Heart left ventricle (tissue), 16 donors: Measurements from ENCODE around the gene CRYBG2. TPM values are rescaled to one million over a fixed set of nuclear protein-coding genes. Genes with fewer than 3 reads are reported as not detected.
"Not testable (repeated sequence)": the region's sequence is repeated elsewhere in the genome, so short reads cannot be mapped to it uniquely, and the experiment has no call there.

ENCODE experiments used
- ATAC-seq, 4 donors: fragments of 200-7000 bp; cut with Tn5 transposase; one replicate each; pipeline ENCODE4 v1.9.1; 2020 to 2022; ENCODE audit warnings: moderate library complexity in 4 of 4, mild to moderate bottlenecking in 3 of 4, moderate number of reproducible peaks in 1 of 4
- DNase-seq, 5 donors: peaks; one replicate each; pipeline ENCODE4 v3.0.0-alpha.2; 2020
- H3K27ac ChIP-seq, 12 donors: fragments of 200-600 bp; sonication (generic) in 4 of 12; one replicate each; pipeline versions ENCODE4 v1.5.0 to v1.8.0; 2016 to 2022; ENCODE audit warnings: mild to moderate bottlenecking in 2 of 12
- H3K27me3 ChIP-seq, 9 donors: fragments of 200-600 bp; sonication (generic) in 2 of 9; one replicate each; pipeline versions ENCODE4 v1.5.1 to v1.8.0; 2016 to 2022; ENCODE audit warnings: mild to moderate bottlenecking in 3 of 9
- H3K36me3 ChIP-seq, 9 donors: fragments of 200-600 bp; sonication (generic) in 2 of 9; one replicate each; pipeline versions ENCODE4 v1.5.0 to v1.8.0; 2018 to 2022; ENCODE audit warnings: mild to moderate bottlenecking in 2 of 9
- H3K4me1 ChIP-seq, 12 donors: fragments of 200-600 bp; sonication (generic) in 4 of 12; one replicate each; pipeline versions ENCODE4 v1.5.0 to v1.8.0; 2016 to 2022; ENCODE audit warnings: mild to moderate bottlenecking in 3 of 12
- H3K4me3 ChIP-seq, 12 donors: fragments of 200-600 bp; sonication (generic) in 4 of 12; one replicate each; pipeline versions ENCODE4 v1.5.0 to v1.8.0; 2017 to 2022; ENCODE audit warnings: mild to moderate bottlenecking in 9 of 12, moderate library complexity in 4 of 12
- H3K9me3 ChIP-seq, 12 donors: fragments of 200-600 bp; sonication (generic) in 4 of 12; one replicate each; pipeline versions ENCODE4 v1.5.0 to v1.8.0; 2016 to 2022; ENCODE audit warnings: mild to moderate bottlenecking in 1 of 12
- POLR2A ChIP-seq, 2 donors: fragments of 450-650 bp; IDR thresholded peaks; one replicate each; pipeline ENCODE4 v1.6.1; 2017; ENCODE audit warnings: antibody characterized with exemption in 2 of 2, mild to moderate bottlenecking in 2 of 2, moderate library complexity in 2 of 2
- WGBS, 4 donors: extraction: QIAGEN DNeasy Blood & Tissue Kit in 2 of 4; methylation state at CpG; one replicate each; pipeline versions ENCODE4 v1.1.5 to v1.1.7; 2013 to 2018; 5-methylcytosine and 5-hydroxymethylcytosine counted together
- intact Hi-C, 10 donors: fragments of 100-400 bp; cut with DNase I; formaldehyde crosslinking; loops; one replicate each; pipeline versions ENCODE4 v1.11.1 to v1.14.2; 2022
- polyA plus RNA-seq, 2 donors: library from polyadenylated mRNA; stranded (reverse); fragments of 200-250 nt; gene quantifications; one replicate each; pipeline ENCODE4 v1.2.3, GENCODE V29; 2013
- total RNA-seq, 9 donors: library from RNA; depleted of rRNA in 2 of 9; stranded (reverse); fragments of >200 nt in 2 of 9; fragmentation: NEBNext Ultra II Directional in 3 of 9; extraction: Animal tissue kit (Norgen Biotek cat#: 25700) in 3 of 9; gene quantifications; one replicate each; pipeline versions ENCODE4 v1.1.0 to v1.2.4, GENCODE V29; 2016 to 2023
- TF ChIP-seq, protein P1 (sequence below), 12 donors: fragments of 200-600 bp; sonication (generic) in 4 of 12; IDR thresholded peaks; one replicate each; pipeline versions ENCODE4 v1.5.0 to v1.8.0; 2018 to 2022; ENCODE audit warnings: antibody characterized with exemption in 12 of 12, mild to moderate bottlenecking in 5 of 12
- donor health status: ischemic (EF 13 %, LVEDD 7.1; RV severe dilation, severe dysfunction).
- donor health status: healthy with polysubstance abuse.
- donor health status: DM: no; HTN: yes; CAD: no.
- donor health status: DM: no; HTN: no; CAD: no.
- donor health status: ischemic (EF 25% LVEDD 6.9; RV normal size, moderate dysfunction).
- donor health status: ischemic (EF 25% LVEDD 5.7; RV mildly dilated, moderate dysfunction).
- donor health status: healthy.
- donor health status: DM: yes; HTN: yes; CAD: no.
- donor health status: ischemic (EF 35%, LVEDD 5.7; RV mildly dilated, moderate dysfunction).
- donor health status: nonischemic (EF 11% LVEDD 7.7; RV severe dilation, severe dysfunction).
- donor health status: DM: yes; HTN: yes; CAD: no.
- donor health status: PGD.
- donor health status: ischemic (EF 29% LVEDD 5.4; RV normal size, mild dysfunction).
- donor health status: nonischemic (EF 23%, LVEDD 6.1; RV moderate dilation, normal function).

Gene CRYBG2
- total and polyA plus RNA-seq, 11 donors = 0.25 to 0.45 TPM; not detected in 9

DNA sequence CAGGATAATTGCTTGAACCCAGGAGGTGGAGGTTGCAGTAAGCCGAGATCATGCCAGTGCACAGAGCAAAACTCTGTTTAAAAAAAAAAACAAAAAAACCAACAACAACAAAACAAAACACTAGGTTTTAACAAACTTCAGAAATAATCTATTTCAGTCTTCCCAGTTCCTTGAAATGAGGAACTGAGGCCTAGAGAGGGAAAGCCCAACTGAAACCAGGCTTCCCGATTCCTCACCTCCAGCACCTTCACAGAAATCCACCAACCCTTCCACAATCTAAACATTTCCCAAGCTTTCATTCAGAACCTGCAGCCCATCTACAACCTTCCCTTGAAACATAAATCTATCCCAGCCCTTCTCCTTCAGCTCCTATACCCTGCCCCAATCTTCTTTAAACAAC, 36.8 kb downstream of the CRYBG2 start:
- H3K36me3 ChIP-seq = no peaks in the 10 kb centered on the region
- H3K9me3 ChIP-seq = no peaks in the 10 kb centered on the region
- DNase-seq = no peak
- peak overlapping the region in 7 of 12 donors; percentile 11 to 88 (median 46) for H3K27ac ChIP-seq
- intact Hi-C loops = loop anchor here in 3 of 10 donors (2.0 to 10.0 kb wide), 3 partner anchors 32 to 282 kb away; partner anchors contain the start of gene ZNF593OS (in 1 of the 3)
- peaks cover 0 to 78% (median 7%) of the 10 kb centered on the region in 12 donors for H3K4me1 ChIP-seq
- 92 to 97% (median 95%) methylated on average over 2 of the region's 2 CpGs for WGBS, 4 donors
- no peak for ATAC-seq
- no peak overlapping the region for H3K4me3 ChIP-seq
- TF ChIP-seq POLR2A (IDR thresholded peaks at IDR 0.05) = no peak
- TF ChIP-seq, protein P1, sequence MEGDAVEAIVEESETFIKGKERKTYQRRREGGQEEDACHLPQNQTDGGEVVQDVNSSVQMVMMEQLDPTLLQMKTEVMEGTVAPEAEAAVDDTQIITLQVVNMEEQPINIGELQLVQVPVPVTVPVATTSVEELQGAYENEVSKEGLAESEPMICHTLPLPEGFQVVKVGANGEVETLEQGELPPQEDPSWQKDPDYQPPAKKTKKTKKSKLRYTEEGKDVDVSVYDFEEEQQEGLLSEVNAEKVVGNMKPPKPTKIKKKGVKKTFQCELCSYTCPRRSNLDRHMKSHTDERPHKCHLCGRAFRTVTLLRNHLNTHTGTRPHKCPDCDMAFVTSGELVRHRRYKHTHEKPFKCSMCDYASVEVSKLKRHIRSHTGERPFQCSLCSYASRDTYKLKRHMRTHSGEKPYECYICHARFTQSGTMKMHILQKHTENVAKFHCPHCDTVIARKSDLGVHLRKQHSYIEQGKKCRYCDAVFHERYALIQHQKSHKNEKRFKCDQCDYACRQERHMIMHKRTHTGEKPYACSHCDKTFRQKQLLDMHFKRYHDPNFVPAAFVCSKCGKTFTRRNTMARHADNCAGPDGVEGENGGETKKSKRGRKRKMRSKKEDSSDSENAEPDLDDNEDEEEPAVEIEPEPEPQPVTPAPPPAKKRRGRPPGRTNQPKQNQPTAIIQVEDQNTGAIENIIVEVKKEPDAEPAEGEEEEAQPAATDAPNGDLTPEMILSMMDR (IDR thresholded peaks at IDR 0.05) = no peak
- no peaks in the 10 kb centered on the region for H3K27me3 ChIP-seq

DNA sequence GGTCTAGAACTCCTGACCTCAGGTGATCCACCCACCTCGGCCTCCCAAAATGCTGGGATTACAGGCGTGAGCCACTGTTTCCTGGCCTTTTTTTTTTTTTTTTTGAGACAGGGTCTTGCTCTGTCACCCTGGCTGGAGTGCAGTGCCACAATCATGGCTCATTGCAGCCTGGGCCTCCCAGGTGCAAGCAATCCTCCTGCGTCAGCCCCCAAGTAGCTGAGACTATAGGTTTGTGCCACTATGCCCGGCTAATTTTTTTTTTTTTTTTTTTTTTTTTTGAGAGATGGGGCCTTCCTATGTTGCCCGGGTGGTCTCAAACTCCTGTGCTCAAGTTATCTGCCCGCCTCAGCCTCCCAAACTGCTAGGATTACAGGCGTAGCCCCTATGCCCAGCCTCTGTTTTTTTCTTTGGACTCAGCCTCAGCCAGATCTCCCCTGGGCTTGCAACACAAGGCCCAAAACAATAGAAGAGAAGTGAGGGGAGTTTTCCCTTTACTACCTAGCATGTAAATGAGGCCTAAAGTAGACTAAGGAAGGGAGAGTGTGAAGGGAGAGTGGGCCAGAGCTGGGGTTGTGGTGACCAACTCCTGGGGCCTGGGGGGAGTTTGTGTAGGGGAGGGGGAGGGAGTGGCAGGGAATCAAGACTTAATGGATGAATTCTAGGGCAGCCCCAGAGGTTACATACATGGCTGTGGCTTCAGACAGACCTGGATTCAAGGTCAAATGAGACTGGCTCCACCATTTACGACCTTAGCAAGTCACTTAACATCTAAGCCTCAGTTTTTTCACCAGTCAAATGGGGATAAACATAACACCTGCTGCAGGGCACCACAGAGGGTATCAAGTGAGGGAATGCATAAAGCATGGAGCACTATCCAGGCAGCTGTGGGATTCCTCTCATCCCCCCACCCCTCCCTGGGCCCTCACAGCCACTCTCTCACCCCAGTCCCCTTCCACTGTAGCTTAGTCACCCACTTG, 37.8 kb downstream of the CRYBG2 start:
- Histone ChIP-seq H3K27me3 (no peaks in the 10 kb centered on the region), H3K36me3 (no peaks in the 10 kb centered on the region), H3K4me3 (peak overlapping the region in 1 of 12 donors; percentile 7), H3K27ac (peak overlapping the region in 1 of 12 donors; percentile 88), H3K9me3 (no peaks in the 10 kb centered on the region), H3K4me1 (peaks cover 0 to 74% (median 3%) of the 10 kb centered on the region in 12 donors)
- ATAC-seq = no peak
- TF ChIP-seq, protein P1 (IDR thresholded peaks at IDR 0.05) = no peak
- no peak for TF ChIP-seq POLR2A (IDR thresholded peaks at IDR 0.05)
- DNase-seq = no peak
- intact Hi-C loops = loop anchor here in 3 of 10 donors (2.0 to 10.0 kb wide), 3 partner anchors 31 to 281 kb away; partner anchors contain the start of gene ZNF593OS (in 1 of the 3)
- 88 to 91% (median 90%) methylated on average over 8 of the region's 8 CpGs for WGBS, 4 donors

DNA sequence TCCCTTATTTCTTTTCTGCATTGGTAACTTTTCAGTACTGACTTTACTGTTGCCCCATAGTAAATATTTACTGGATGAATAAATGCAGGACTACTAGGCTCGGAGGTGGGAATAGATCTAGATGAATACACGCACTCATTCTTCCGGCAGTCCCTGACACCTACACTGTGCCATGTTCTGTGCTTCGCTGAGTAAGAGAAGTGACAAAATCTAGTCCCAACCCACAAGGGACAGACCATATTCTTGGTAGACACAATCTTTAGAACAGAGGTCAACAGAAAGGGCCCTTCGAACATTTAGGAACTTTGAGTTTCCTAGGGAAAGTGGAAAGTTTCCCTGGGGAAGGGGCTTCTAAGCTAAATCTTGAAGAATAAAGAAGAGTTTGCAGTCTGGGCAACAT, 39.4 kb downstream of the CRYBG2 start:
- ATAC-seq = no peak
- no peak for DNase-seq
- 85 to 95% (median 92%) methylated on average over 5 of the region's 5 CpGs for WGBS, 4 donors
- no peak for TF ChIP-seq POLR2A (IDR thresholded peaks at IDR 0.05)
- TF ChIP-seq, protein P1 (IDR thresholded peaks at IDR 0.05) = no peak
- peaks cover 0 to 59% (median 0%) of the 10 kb centered on the region in 12 donors for H3K4me1 ChIP-seq
- H3K9me3 ChIP-seq = no peaks in the 10 kb centered on the region
- no peak overlapping the region for H3K4me3 ChIP-seq
- H3K36me3 ChIP-seq = no peaks in the 10 kb centered on the region
- H3K27me3 ChIP-seq = no peaks in the 10 kb centered on the region
- intact Hi-C loops = loop anchor here in 1 of 10 donors (10.0 kb wide), 1 partner anchor 280 kb away; no protein-coding TSS in a partner anchor
- H3K27ac ChIP-seq = peak overlapping the region in 1 of 12 donors; percentile 88

DNA sequence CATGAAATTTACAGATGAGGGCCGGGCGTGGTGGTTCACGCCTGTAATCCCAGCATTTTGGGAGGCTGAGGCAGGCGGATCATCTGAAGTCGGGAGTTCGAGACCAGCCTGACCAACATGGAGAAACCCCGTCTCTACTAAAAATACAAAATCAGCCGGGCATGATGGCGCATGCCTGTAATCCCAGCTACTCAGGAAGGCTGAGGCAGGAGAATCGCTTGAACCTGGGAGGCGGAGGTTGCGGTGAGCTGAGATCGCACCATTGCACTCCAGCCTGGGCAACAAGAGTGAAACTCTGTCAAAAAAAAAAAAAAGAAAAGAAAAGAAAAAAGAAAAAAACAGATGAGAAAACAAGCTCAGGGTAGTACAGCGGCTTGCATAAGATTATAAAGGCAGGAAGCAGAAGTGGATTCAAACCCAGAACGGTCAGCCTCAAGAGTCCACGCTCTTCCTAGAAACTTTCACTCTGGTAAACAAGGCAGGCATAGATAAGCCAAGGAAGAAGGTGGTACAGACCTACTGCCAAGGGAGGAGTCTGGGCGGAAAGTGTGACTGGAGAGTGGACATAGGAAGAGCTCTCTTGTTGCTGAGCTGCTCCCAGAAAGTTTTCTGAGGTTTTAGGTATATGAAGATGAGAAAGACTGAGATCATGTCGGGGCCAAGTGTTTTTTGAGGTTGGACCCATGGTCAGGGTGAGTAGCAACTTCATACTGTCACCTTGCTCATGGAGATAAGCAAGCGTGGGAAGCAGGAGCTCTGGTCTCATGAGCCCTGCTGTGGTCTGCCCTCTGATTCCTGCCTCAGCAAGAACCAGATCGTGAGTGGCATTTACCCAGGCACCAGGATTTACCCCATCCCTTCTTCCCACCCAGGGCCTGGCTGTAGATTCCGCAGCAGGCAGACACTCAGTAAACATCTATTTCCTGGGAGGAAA, 45.7 kb downstream of the CRYBG2 start:
- intact Hi-C loops, H3K9me3 ChIP-seq, H3K36me3 ChIP-seq, ATAC-seq, H3K27me3 ChIP-seq, DNase-seq: not testable (repeated sequence)
- peak overlapping the region in 1 of 12 donors; percentile 93 for H3K27ac ChIP-seq
- WGBS, 4 donors = 83 to 88% (median 85%) methylated on average over 21 of the region's 21 CpGs
- H3K4me3 ChIP-seq = peak overlapping the region in 1 of 12 donors; percentile 26
- peaks cover 0 to 47% (median 10%) of the 10 kb centered on the region in 12 donors for H3K4me1 ChIP-seq
